SU-DHL-6 (cell line): Measurements from ENCODE around the gene CDIP1.

Experiments used
- H2AFZ ChIP-seq: fragments of 200-600 bp; sonication (generic); 2 replicates; pipeline ENCODE4 v1.6.1; 2014; ENCODE audit warnings: low read depth, mild to moderate bottlenecking, moderate library complexity, mixed read lengths, antibody characterized with exemption, low read length; ENCODE audit not compliant: severe bottlenecking
- H3F3A ChIP-seq: fragments of 200-600 bp; shearing (Covaris generic); 2 replicates; pipeline ENCODE4 v1.6.0; 2016; ENCODE audit warnings: antibody characterized with exemption, mild to moderate bottlenecking; ENCODE audit not compliant: insufficient read depth
- H3K27ac ChIP-seq: fragments of 200-600 bp; sonication (generic); 2 replicates; pipeline ENCODE4 v1.5.1; 2016; ENCODE audit warnings: low read depth, mild to moderate bottlenecking, low read length, moderate library complexity, mixed read lengths
- H3K27me3 ChIP-seq: fragments of 200-600 bp; sonication (generic), shearing (Covaris generic); 2 replicates; pipeline ENCODE4 v1.6.0; 2014; ENCODE audit warnings: mild to moderate bottlenecking, low read length
- H3K36me3 ChIP-seq: fragments of 200-600 bp; sonication (generic); 2 replicates; pipeline ENCODE4 v1.6.1; 2014; ENCODE audit warnings: mild to moderate bottlenecking, low read length, mixed read lengths
- H3K4me2 ChIP-seq: fragments of 300-600, 200-600 bp; shearing (Covaris generic), sonication (generic); 2 replicates; pipeline ENCODE4 v1.6.0; 2014; ENCODE audit warnings: low read length, low read depth, mild to moderate bottlenecking; ENCODE audit not compliant: poor library complexity, severe bottlenecking
- H3K4me3 ChIP-seq: fragments of 200-600 bp; sonication (generic); 2 replicates; pipeline ENCODE4 v1.5.1; 2014; ENCODE audit warnings: antibody characterized with exemption, low read length, mild to moderate bottlenecking, mixed read lengths; ENCODE audit not compliant: insufficient read depth, poor library complexity, severe bottlenecking
- H3K79me2 ChIP-seq: fragments of 200-600 bp; sonication (generic); 2 replicates; pipeline ENCODE4 v1.6.1; 2014; ENCODE audit warnings: mild to moderate bottlenecking, low read length, moderate library complexity; ENCODE audit not compliant: insufficient read depth
- H3K9ac ChIP-seq: fragments of 200-600 bp; sonication (generic); 2 replicates; pipeline ENCODE4 v1.7.0; 2014; ENCODE audit warnings: mild to moderate bottlenecking, low read length
- H3K9me2 ChIP-seq: fragments of 200-600 bp; sonication (generic); replicated peaks from 2 replicates; pipeline ENCODE4 v1.6.1; 2014; ENCODE audit warnings: low read length; ENCODE audit not compliant: insufficient read depth
- H3K9me3 ChIP-seq: fragments of 200-600 bp; sonication (generic); 2 replicates; pipeline ENCODE4 v1.6.1; 2014; ENCODE audit warnings: low read length, mixed read lengths; ENCODE audit not compliant: insufficient read depth
- H4K20me1 ChIP-seq: fragments of 200-600 bp; sonication (generic); 2 replicates; pipeline ENCODE4 v1.6.1; 2014; ENCODE audit warnings: low read depth, mild to moderate bottlenecking, antibody characterized with exemption, low read length, moderate library complexity, mixed read lengths
- CTCF ChIP-seq: fragments of 200-600 bp; sonication (generic); IDR thresholded peaks from one replicate; pipeline ENCODE4 v1.5.1; 2017; ENCODE audit warnings: antibody characterized with exemption, mild to moderate bottlenecking, low read length, moderate library complexity; ENCODE audit not compliant: insufficient read depth, poor library complexity, severe bottlenecking
- EZH2phosphoT487 ChIP-seq: fragments of 200-600 bp; sonication (generic), shearing (Covaris generic); conservative IDR thresholded peaks from 2 replicates; pipeline ENCODE4 v1.6.1; 2018; ENCODE audit warnings: mild to moderate bottlenecking, antibody characterized with exemption, low read length, moderate library complexity, mixed read lengths

CDIP1 gene

GRCh38 chr16:4494746-4495490 lies 43.7 kb downstream of the CDIP1 start:
- no peak for TF ChIP-seq CTCF
- TF ChIP-seq EZH2phosphoT487: no peak
- H2AFZ ChIP-seq: no peak overlapping the region
- peaks cover 13% of the 10 kb centered on the region; the same call in 1 of the 2 replicates for H4K20me1 ChIP-seq
- no peaks in the 10 kb centered on the region for H3K9me2 ChIP-seq
- no peak overlapping the region for H3K27ac ChIP-seq
- H3K79me2 ChIP-seq: peaks cover 65% of the 10 kb centered on the region
- H3K4me3 ChIP-seq: no peak overlapping the region
- H3K4me2 ChIP-seq: no peak overlapping the region
- H3K9me3 ChIP-seq: no peaks in the 10 kb centered on the region
- H3K27me3 ChIP-seq: no peaks in the 10 kb centered on the region
- H3K36me3 ChIP-seq: 0 out of 2 replicates have a peak, but pooled peaks cover 2% of the 10 kb centered on the region
- no peak overlapping the region for H3K9ac ChIP-seq
- H3F3A ChIP-seq: no peaks in the 10 kb centered on the region; the same call in 1 of the 2 replicates

- Histone ChIP-seq H3K27me3 (no peaks in the 10 kb centered on the region), H3K9ac (no peak overlapping the region), H2AFZ (no peak overlapping the region), H4K20me1 (peaks cover 8% of the 10 kb centered on the region; the same call in 1 of the 2 replicates), H3K4me2 (no peak overlapping the region), H3K27ac (no peak overlapping the region), H3F3A (no peaks in the 10 kb centered on the region), H3K9me3 (no peaks in the 10 kb centered on the region), H3K36me3 (no peaks in the 10 kb centered on the region), H3K4me3 (no peak overlapping the region), H3K9me2 (no peaks in the 10 kb centered on the region), H3K79me2 (peaks cover 49% of the 10 kb centered on the region)
- TF ChIP-seq EZH2phosphoT487 (no peak), CTCF (no peak)
Observed at GRCh38 chr16:4491898-4492297, 46.7 kb downstream of the CDIP1 start.

- Histone ChIP-seq H3K27ac (no peak overlapping the region), H3K9me3 (no peaks in the 10 kb centered on the region), H3K9me2 (no peaks in the 10 kb centered on the region), H3F3A (no peaks in the 10 kb centered on the region), H3K36me3 (no peaks in the 10 kb centered on the region), H2AFZ (no peak overlapping the region), H3K9ac (no peak overlapping the region), H3K4me3 (no peak overlapping the region), H3K27me3 (no peaks in the 10 kb centered on the region), H3K4me2 (no peak overlapping the region), H4K20me1 (peaks cover 5% of the 10 kb centered on the region; the same call in 1 of the 2 replicates), H3K79me2 (peaks cover 39% of the 10 kb centered on the region)
- TF ChIP-seq EZH2phosphoT487: no peak
- TF ChIP-seq CTCF: no peak
Observed at GRCh38 chr16:4489030-4489429, 49.5 kb downstream of the CDIP1 start.
